Large intestine (tissue), 3 donors: ENCODE measurements around the gene KMO. TPM values are rescaled to one million over a fixed set of nuclear protein-coding genes. Genes with fewer than 3 reads are reported as not detected.
A peak's percentile ranks its signal among the peaks of the same experiment; 100 is the strongest.

ENCODE experiments used
- DNase-seq, 2 donors: peaks; one replicate each; pipeline versions ENCODE4 v3.0.0 to v3.0.0-alpha.2; 2013
- H3K27ac ChIP-seq: one replicate; pipeline ENCODE4 v1.5.1; 2013; ENCODE audit warnings: low read length
- H3K27me3 ChIP-seq: 2 replicates; pipeline ENCODE4 v1.6.1; 2013; ENCODE audit warnings: low read length; ENCODE audit not compliant: control insufficient read depth, insufficient read depth
- H3K36me3 ChIP-seq: 2 replicates; pipeline ENCODE4 v1.6.1; 2013; ENCODE audit warnings: low read length; ENCODE audit not compliant: control insufficient read depth, insufficient read depth
- H3K4me1 ChIP-seq: one replicate; pipeline ENCODE4 v1.6.1; 2013; ENCODE audit warnings: low read length; ENCODE audit not compliant: control insufficient read depth, insufficient read depth
- H3K4me3 ChIP-seq: one replicate; pipeline ENCODE4 v1.5.1; 2013; ENCODE audit warnings: low read length
- H3K9me3 ChIP-seq: one replicate; pipeline ENCODE4 v1.6.1; 2013; ENCODE audit warnings: mild to moderate bottlenecking, low read depth, low read length, moderate library complexity; ENCODE audit not compliant: control insufficient read depth
- WGBS: methylation state at CpG from one replicate; pipeline ENCODE4 v1.1.5; 2013; ENCODE audit warnings: low lambda C conversion rate; ENCODE audit not compliant: insufficient coverage; 5-methylcytosine and 5-hydroxymethylcytosine counted together
- polyA plus RNA-seq: library from polyadenylated mRNA; unstranded; fragments of 120-200 nt; gene quantifications from one replicate; pipeline ENCODE4 v1.2.1, GENCODE V29; 2013

Gene KMO
- polyA plus RNA-seq, 1 donor: 0.55 TPM

- WGBS: 33% methylated on average over 2 of the region's 8 CpGs
- no peaks in the 10 kb centered on the region for H3K36me3 ChIP-seq
- H3K4me1 ChIP-seq: peaks cover 3% of the 10 kb centered on the region
- H3K4me3 ChIP-seq: no peak overlapping the region
- H3K27ac ChIP-seq: no peak overlapping the region
- H3K27me3 ChIP-seq: no peaks in the 10 kb centered on the region
- no peaks in the 10 kb centered on the region for H3K9me3 ChIP-seq
- peak in 1 of 2 donors; percentile 23 for DNase-seq
Measured at GRCh38 chr1:241610056-241610815, 78.1 kb downstream of the KMO start.

DNA sequence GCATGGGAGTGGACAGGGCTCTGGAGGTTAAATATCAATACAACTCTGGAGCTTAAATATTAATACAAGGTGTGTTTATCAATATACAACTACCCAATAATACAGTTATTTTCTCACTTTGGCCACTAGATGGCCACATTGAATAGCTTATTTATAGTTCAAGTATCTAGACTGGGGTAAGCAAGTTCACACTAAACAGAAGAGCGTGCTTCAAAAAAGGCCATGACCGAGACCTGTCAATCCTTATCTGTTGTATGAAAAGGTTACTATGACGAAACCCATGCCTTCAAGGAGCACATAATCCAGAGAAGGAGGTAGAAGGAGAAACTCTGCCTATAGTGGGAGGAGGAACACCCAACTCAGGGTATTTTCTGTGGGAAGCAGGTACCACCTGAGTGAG lies 78.9 kb downstream of the KMO start:
- Histone ChIP-seq H3K27ac (no peak overlapping the region), H3K27me3 (no peaks in the 10 kb centered on the region), H3K9me3 (no peaks in the 10 kb centered on the region), H3K4me3 (no peak overlapping the region), H3K4me1 (peaks cover 3% of the 10 kb centered on the region), H3K36me3 (no peaks in the 10 kb centered on the region)
- WGBS: 7% methylated on average over 2 of the region's 3 CpGs
- peak; percentile 47 to 62 for DNase-seq

DNA sequence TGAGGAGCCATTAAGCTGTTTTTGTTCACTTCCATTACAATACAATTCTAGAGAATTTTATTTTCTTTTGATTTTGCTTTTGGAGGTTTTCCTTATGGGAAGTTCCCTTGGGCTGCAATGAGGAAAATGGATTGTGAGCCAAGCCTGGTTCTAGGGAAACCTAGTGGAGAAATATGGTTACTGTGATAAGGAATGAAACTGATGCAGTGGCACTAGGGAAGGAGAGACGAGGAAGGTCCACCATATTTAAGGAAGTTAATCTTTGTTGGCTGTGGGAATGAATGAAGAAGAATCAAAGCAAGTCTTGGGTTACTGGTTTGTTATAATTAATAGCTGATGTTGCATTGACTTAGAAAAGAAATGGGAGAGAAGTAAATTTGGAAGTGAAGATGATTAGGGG lies 79.6 kb downstream of the KMO start:
- H3K27me3 ChIP-seq: no peaks in the 10 kb centered on the region
- H3K36me3 ChIP-seq: no peaks in the 10 kb centered on the region
- peaks cover 3% of the 10 kb centered on the region for H3K4me1 ChIP-seq
- 100% methylated on average over 1 of the region's 1 CpG for WGBS
- no peaks in the 10 kb centered on the region for H3K9me3 ChIP-seq
- no peak overlapping the region for H3K27ac ChIP-seq
- H3K4me3 ChIP-seq: no peak overlapping the region
- no peak for DNase-seq

GRCh38 chr1:241612533-241613477 lies 80.6 kb downstream of the KMO start:
- H3K27ac ChIP-seq: no peak overlapping the region
- H3K9me3 ChIP-seq: no peaks in the 10 kb centered on the region
- no peaks in the 10 kb centered on the region for H3K27me3 ChIP-seq
- no peaks in the 10 kb centered on the region for H3K36me3 ChIP-seq
- no peak overlapping the region for H3K4me3 ChIP-seq
- H3K4me1 ChIP-seq: peaks cover 3% of the 10 kb centered on the region
- WGBS: 100% methylated on average over 1 of the region's 9 CpGs
- no peak for DNase-seq

- H3K4me1 ChIP-seq: peaks cover 3% of the 10 kb centered on the region
- H3K4me3 ChIP-seq: no peak overlapping the region
- no peaks in the 10 kb centered on the region for H3K9me3 ChIP-seq
- no peaks in the 10 kb centered on the region for H3K27me3 ChIP-seq
- 92% methylated on average over 2 of the region's 4 CpGs for WGBS
- no peak for DNase-seq
- no peak overlapping the region for H3K27ac ChIP-seq
- H3K36me3 ChIP-seq: no peaks in the 10 kb centered on the region
Measured at GRCh38 chr1:241614144-241614543, 82.0 kb downstream of the KMO start.

DNA sequence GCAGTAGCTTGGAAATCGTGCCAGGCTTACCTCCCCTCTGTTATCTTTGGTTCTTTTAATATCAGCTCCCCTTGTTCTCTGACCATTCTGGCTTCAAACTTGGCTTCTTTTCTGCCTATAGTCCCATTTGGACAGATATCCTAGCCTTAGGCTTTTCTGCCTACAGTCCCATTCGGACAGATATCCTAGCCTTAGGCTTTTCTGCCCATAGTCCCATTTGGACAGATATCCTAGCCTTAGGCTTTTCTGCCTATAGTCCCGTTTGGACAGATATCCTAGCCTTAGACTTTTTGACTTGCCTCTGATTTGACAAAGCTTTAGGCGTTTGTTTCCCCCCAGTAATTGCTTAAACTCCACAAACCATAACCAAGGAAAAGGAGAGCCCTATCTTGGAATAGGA lies 82.4 kb downstream of the KMO start:
- Histone ChIP-seq H3K4me3 (no peak overlapping the region), H3K36me3 (no peaks in the 10 kb centered on the region), H3K4me1 (peaks cover 3% of the 10 kb centered on the region), H3K27me3 (no peaks in the 10 kb centered on the region), H3K27ac (no peak overlapping the region), H3K9me3 (no peaks in the 10 kb centered on the region)
- 100% methylated on average over 1 of the region's 4 CpGs for WGBS
- no peak for DNase-seq

DNA sequence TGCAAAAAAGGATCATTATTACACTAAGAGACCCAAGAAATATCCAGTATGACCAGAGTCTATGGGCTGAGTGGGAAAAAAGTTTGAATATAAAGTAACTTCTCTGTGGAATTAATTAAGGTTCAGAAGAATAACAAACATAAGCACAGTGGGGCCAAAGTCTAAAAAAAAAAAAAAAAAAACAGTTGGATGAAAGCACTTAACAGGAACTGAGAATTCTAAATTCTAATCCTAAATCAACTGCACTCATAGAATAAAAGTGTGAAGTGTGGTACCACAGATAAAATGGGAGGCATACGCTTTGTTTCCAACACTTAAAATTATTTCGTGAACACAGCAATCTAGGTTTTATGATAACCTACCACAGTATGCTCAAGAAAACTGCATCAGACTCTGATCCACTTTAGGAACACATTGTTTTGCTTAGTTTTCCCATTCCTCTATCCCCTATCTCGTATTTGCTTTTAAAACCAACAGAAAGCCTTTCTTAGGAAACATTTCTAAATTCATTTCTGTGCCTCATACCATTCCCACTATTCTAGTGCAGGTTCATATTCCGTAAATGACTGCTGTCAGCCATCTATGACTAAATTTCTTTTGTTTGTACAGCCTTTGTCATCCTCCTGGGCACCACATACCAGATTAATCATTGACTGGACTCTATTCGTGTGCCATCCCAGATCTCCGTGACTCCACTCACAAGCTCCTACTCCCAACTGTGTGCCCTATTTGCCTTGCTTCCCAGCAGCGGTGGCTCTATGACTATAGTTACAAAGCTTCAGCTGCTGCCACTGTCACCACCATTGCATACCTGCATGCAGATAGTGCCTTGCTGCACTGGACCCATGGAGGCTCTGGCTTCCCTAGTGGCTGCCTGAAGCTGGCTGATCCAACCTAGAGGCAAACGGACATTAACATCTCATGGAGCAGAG lies 83.1 kb downstream of the KMO start:
- Histone ChIP-seq H3K27ac (no peak overlapping the region), H3K4me1 (peaks cover 3% of the 10 kb centered on the region), H3K27me3 (no peaks in the 10 kb centered on the region), H3K4me3 (no peak overlapping the region), H3K36me3 (no peaks in the 10 kb centered on the region), H3K9me3 (no peaks in the 10 kb centered on the region)
- 56% methylated on average over 4 of the region's 8 CpGs for whole genome bisulfite sequencing
- peak in 1 of 2 donors; percentile 35 for DNase-seq

DNA sequence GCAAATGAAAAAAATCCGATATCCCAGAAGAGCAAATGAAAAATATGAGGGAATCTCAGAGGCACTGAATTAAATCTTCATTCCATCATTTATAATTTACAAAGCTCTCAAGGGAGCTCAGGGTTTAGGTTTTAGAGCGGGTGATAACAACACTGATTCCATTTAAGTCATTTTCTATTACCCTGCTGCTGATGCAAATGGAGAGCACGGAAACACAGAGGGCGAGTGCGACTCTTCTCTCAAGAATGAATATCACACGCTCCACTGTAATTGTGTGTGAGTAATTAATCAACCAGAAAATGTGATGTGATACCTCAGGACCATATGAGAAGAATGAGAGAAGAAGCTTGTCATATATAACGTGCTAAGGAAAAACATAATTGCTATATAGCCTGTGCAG lies 85.2 kb downstream of the KMO start:
- Histone ChIP-seq H3K36me3 (no peaks in the 10 kb centered on the region), H3K27me3 (no peaks in the 10 kb centered on the region), H3K9me3 (no peaks in the 10 kb centered on the region), H3K27ac (no peak overlapping the region), H3K4me3 (no peak overlapping the region), H3K4me1 (peaks cover 3% of the 10 kb centered on the region)
- no peak for DNase-seq
- 100% methylated on average over 1 of the region's 7 CpGs for WGBS

DNA sequence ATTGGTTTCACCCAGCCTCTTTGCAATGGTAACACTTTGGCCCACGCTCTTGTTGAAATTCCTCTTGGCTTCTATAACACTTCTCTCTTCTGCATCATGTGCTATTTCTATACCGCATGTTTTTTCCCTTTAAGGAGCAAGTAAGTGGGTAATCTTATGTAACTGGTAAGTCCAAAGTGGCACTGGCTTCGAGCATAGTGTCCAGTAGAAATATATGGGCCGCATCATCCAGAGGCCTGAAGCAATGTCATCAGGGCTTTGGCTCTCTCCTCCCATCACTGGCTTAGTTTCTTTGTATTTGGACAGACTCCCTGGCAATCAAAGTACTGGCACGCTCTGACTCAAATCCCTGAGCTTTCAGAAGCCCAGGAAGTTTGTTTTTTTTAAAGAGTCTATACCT lies 90.5 kb downstream of the KMO start:
- WGBS: 100% methylated on average over 1 of the region's 5 CpGs
- no peak overlapping the region for H3K4me3 ChIP-seq
- no peak for DNase-seq
- no peaks in the 10 kb centered on the region for H3K4me1 ChIP-seq
- H3K27me3 ChIP-seq: no peaks in the 10 kb centered on the region
- no peaks in the 10 kb centered on the region for H3K36me3 ChIP-seq
- H3K27ac ChIP-seq: no peak overlapping the region
- no peaks in the 10 kb centered on the region for H3K9me3 ChIP-seq

DNA sequence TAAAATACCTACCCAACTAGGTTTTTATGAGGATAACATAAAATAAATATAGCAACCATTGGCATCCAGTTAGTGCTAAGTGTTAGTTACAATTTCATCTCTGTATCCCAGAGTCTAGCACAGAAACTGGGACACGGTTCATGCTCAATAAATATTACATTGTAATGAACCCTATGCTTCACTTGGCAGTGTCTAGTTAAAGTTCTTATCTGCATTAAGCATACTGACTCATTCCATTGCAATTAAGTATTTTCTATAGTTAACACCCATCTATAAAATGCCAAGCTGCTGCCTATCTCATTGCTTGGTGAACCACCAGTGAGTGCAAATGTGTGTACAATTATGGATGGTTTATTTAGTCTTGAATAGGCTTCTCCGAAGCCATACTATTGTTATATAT lies 92.8 kb downstream of the KMO start:
- WGBS: no CpG with 5 or more reads among the region's 2 CpGs
- Histone ChIP-seq H3K36me3 (no peaks in the 10 kb centered on the region), H3K4me1 (no peaks in the 10 kb centered on the region), H3K4me3 (no peak overlapping the region), H3K27ac (no peak overlapping the region), H3K27me3 (no peaks in the 10 kb centered on the region), H3K9me3 (no peaks in the 10 kb centered on the region)
- DNase-seq: no peak
